Fibroblast of mammary gland (primary cell): ENCODE data around the gene ZFP28.

Experiments
- DNase-seq: peaks from one replicate; pipeline ENCODE4 v3.0.0-alpha.2; 2010; ENCODE audit warnings: low read depth
- H3K4me3 ChIP-seq: 2 replicates; pipeline ENCODE4 v1.5.1; 2011; ENCODE audit warnings: low read depth, mild to moderate bottlenecking, low read length, moderate library complexity; ENCODE audit not compliant: control insufficient read depth
- CTCF ChIP-seq: conservative IDR thresholded peaks from 2 replicates; pipeline ENCODE4 v1.5.1; 2011; ENCODE audit warnings: low read depth, low read length, inconsistent platforms; ENCODE audit not compliant: control insufficient read depth, insufficient read depth

Gene ZFP28

GRCh38 chr19:56537442-56537841 is 1.3 kb upstream of the ZFP28 start:
- H3K4me3 ChIP-seq = no peak overlapping the region
- TF ChIP-seq CTCF = no peak

DNA sequence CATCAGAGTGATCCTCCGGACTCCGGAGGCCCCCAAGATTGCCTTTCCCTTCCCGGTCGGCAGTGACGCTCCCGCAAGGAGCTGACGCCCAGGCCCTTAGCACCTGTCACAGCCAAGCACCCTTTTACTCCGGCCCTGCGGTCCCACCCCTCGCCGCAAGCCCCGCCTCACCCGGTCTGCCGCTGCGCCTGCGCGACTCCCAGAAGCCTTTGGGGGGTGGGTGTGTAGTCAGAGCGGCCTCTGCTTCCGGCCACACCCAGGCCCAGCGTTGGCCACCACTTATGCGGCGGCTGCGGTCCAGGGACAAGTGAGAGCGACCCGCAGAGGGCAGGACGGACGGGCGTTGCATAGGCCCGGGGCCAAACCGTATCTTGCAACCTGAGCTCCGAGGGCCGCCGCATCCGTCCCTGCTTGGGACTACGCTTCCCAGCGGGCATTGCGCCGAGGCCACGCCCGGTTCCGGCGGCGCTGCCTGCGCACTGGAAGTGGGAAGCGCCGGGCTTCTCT is 441 bp upstream of the ZFP28 start:
- H3K4me3 ChIP-seq = peak overlapping the region; percentile 72
- peak; percentile 84 for DNase-seq
- TF ChIP-seq CTCF = no peak

More at GRCh38 chr19:56537442-56537841, 1.3 kb upstream of the ZFP28 start:
- no peak for DNase-seq

GRCh38 chr19:56543776-56544175 is 5.0 kb downstream of the ZFP28 start:
- DNase-seq = no peak
- H3K4me3 ChIP-seq = no peak overlapping the region
- TF ChIP-seq CTCF = no peak

DNA sequence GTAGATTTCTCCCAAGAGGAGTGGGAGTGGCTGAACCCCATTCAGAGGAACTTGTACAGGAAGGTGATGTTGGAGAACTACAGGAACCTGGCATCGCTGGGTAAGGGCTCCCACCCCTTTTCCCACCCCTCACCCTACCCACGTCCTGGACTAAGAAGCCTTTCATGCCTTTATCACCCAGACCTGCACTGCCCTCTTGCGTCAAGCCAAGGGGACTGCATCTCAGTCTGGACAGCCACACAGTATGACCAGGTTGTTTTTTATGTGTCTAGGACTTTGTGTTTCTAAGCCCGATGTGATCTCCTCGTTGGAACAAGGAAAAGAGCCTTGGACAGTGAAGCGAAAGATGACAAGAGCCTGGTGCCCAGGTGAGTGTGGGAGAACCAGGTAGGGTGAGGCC is 8.8 kb downstream of the ZFP28 start:
- peak; percentile 23 for TF ChIP-seq CTCF
- DNase-seq = no peak
- no peak overlapping the region for H3K4me3 ChIP-seq

GRCh38 chr19:56554272-56554869 is 15.6 kb downstream of the ZFP28 start:
- H3K4me3 ChIP-seq = no peak overlapping the region
- TF ChIP-seq CTCF = no peak

GRCh38 chr19:56562766-56563165 is 24.0 kb downstream of the ZFP28 start:
- no peak overlapping the region for H3K4me3 ChIP-seq
- DNase-seq = no peak
- TF ChIP-seq CTCF = no peak

More at GRCh38 chr19:56554272-56554869, 15.6 kb downstream of the ZFP28 start:
- peak; percentile 15 for DNase-seq

DNA sequence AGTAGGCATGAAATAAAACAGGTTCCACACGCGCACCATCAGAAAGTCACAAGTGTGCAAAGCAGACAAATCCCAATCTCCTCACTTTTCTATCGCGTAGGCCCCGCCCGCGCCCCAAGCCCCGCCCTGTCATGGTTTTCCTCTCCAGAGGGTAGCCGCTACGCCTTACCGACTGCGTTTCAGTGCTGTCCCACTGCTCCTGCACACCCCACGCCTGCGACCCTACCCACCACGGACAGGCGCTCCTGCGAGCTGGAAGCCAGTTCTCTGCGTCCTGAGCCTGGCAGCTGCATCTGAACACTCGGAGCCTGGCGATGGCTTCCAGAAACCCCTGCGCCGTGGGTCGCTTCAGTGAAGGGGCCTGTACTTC is 28.1 kb downstream of the ZFP28 start:
- H3K4me3 ChIP-seq = peak overlapping the region; percentile 95

More for the DNA sequence above, 28.1 kb downstream of the ZFP28 start:
- no peak for TF ChIP-seq CTCF
- peak; percentile 39 for DNase-seq
